NCI-H82 treated with DMSO at 0.1 percent for 48 hours (cell line): ENCODE results near the gene TRMT6.
A peak's percentile ranks its signal among the peaks of the same experiment; 100 is the strongest.

Experiments
- DNase-seq: peaks from one replicate; lab custom pipeline; 2025; ENCODE audit not compliant: unreplicated experiment; lab: John Stamatoyannopoulos, UW

TRMT6 gene

GRCh38 chr20:5950271-5951031 lies at the start of gene TRMT6, which contains the start of gene MCM8:
TRMT6 (minus strand) TSS chr20:5950533; CDS start chr20:5950405, 128 bp downstream.
MCM8 (plus strand) TSS chr20:5950652; CDS start chr20:5952016, 1,364 bp downstream.
- peak; percentile 93 for DNase-seq

- DNase-seq = no peak
Observed at GRCh38 chr20:5999783-6000182, 49.5 kb upstream of the TRMT6 start.

- DNase-seq = no peak
Observed at GRCh38 chr20:5996765-5997164, 46.4 kb upstream of the TRMT6 start.

GRCh38 chr20:5991623-5992441 lies 41.5 kb upstream of the TRMT6 start:
- DNase-seq = no peak

GRCh38 chr20:5990946-5991345 lies 40.6 kb upstream of the TRMT6 start:
- no peak for DNase-seq

GRCh38 chr20:5989539-5989938 lies 39.2 kb upstream of the TRMT6 start:
- no peak for DNase-seq

- DNase-seq = no peak
Observed at GRCh38 chr20:5987383-5987782, 37.0 kb upstream of the TRMT6 start.

GRCh38 chr20:5980720-5981538 lies 30.6 kb upstream of the TRMT6 start:
- DNase-seq = no peak

- DNase-seq = no peak
Observed at GRCh38 chr20:5979801-5980200, 29.5 kb upstream of the TRMT6 start.

GRCh38 chr20:5977975-5978374 lies 27.6 kb upstream of the TRMT6 start:
- no peak for DNase-seq

GRCh38 chr20:5977223-5977622 lies 26.9 kb upstream of the TRMT6 start:
- no peak for DNase-seq

GRCh38 chr20:5975778-5976177 lies 25.4 kb upstream of the TRMT6 start:
- no peak for DNase-seq

GRCh38 chr20:5974531-5974930 lies 24.2 kb upstream of the TRMT6 start:
- no peak for DNase-seq

GRCh38 chr20:5973971-5974370 lies 23.6 kb upstream of the TRMT6 start:
- no peak for DNase-seq

GRCh38 chr20:5973172-5973571 lies 22.8 kb upstream of the TRMT6 start:
- no peak for DNase-seq

GRCh38 chr20:5971203-5971602 lies 20.9 kb upstream of the TRMT6 start:
- DNase-seq = no peak

GRCh38 chr20:5970381-5970780 lies 20.0 kb upstream of the TRMT6 start:
- DNase-seq = no peak

GRCh38 chr20:5969940-5970339 lies 19.6 kb upstream of the TRMT6 start:
- DNase-seq = no peak

- DNase-seq = no peak
Observed at GRCh38 chr20:5969348-5969935, 19.1 kb upstream of the TRMT6 start.

- no peak for DNase-seq
Observed at GRCh38 chr20:5968462-5968861, 18.1 kb upstream of the TRMT6 start.

- no peak for DNase-seq
Observed at GRCh38 chr20:5967469-5967868, 17.1 kb upstream of the TRMT6 start.
